GM12878 (cell line): Measurements from ENCODE around the gene PDE7B. TPM values are rescaled to one million over a fixed set of nuclear protein-coding genes. Genes with fewer than 3 reads are reported as not detected.

ENCODE experiments used
- ATAC-seq: fragments of 200-7000 bp; cut with Tn5 transposase; 3 replicates; pipeline ENCODE4 v1.9.1; 2020; ENCODE audit warnings: mild to moderate bottlenecking, moderate library complexity
- BruUV-seq: library from RNA; stranded (reverse); fragments of 400-500 nt; replicated peaks from 2 replicates; lab custom pipeline; 2021; lab: Mats Ljungman, UMichigan
- CTCF ChIA-PET: fragments of 300-600 bp; sonication (Branson Sonifier 250); formaldehyde crosslinking; extraction: SDS; loops from one replicate; lab custom pipeline; 2021; ENCODE audit warnings: inconsistent platforms; lab: Yijun Ruan, JAX
- POLR2A ChIA-PET: fragments of 350-600 bp; formaldehyde crosslinking; extraction: SDS; loops from one replicate; lab custom pipeline; 2021; ENCODE audit warnings: inconsistent platforms; lab: Charles Lee
- RAD21 ChIA-PET: fragments of 300-600 bp; sonication (Branson Sonifier 250); formaldehyde crosslinking; loops from one replicate; lab custom pipeline; 2023; ENCODE audit warnings: antibody characterized with exemption; ENCODE audit not compliant: unreplicated experiment; lab: Charles Lee
- SMC1A ChIA-PET: fragments of 300-600 bp; sonication (Branson Sonifier 250); formaldehyde crosslinking; loops from one replicate; lab custom pipeline; 2023; ENCODE audit not compliant: unreplicated experiment, uncharacterized antibody; lab: Charles Lee
- DNase-seq: peaks from one replicate; pipeline ENCODE4 v3.0.0-alpha.2; 2011; ENCODE audit warnings: low read depth, low spot score
- FAIRE-seq: peaks from 3 replicates; lab custom pipeline; 2011; peaks lifted over from hg19 to GRCh38; lab: Jason Lieb, UNC
- H2AFZ ChIP-seq: 2 replicates; pipeline ENCODE4 v1.6.0; 2011; ENCODE audit warnings: low read depth, low read length, control low read depth; ENCODE audit not compliant: control insufficient read depth
- H3K27ac ChIP-seq: 2 replicates; pipeline ENCODE4 v1.5.1; 2011; ENCODE audit warnings: control low read depth; ENCODE audit not compliant: control insufficient read depth, insufficient read depth
- H3K27me3 ChIP-seq, 2 experiments: replicated peaks in 1 of 2; 2 replicates each; pipeline versions ENCODE4 v1.6.0 to v1.6.1; 2011; ENCODE audit warnings: low read length in 1 of 2; ENCODE audit not compliant: control insufficient read depth in 2 of 2, insufficient read depth in 2 of 2
- H3K36me3 ChIP-seq, 2 experiments: 2 replicates each; pipeline ENCODE4 v1.5.1; 2011; ENCODE audit warnings: low read length in 1 of 2; ENCODE audit not compliant: control insufficient read depth in 2 of 2, insufficient read depth in 2 of 2
- H3K4me1 ChIP-seq: 2 replicates; pipeline ENCODE4 v1.6.1; 2011; ENCODE audit warnings: mild to moderate bottlenecking, low read length, moderate library complexity, mixed read lengths; ENCODE audit not compliant: control insufficient read depth, insufficient read depth
- H3K4me2 ChIP-seq: 2 replicates; pipeline ENCODE4 v1.6.0; 2011; ENCODE audit warnings: control low read depth; ENCODE audit not compliant: control insufficient read depth, insufficient read depth
- H3K4me3 ChIP-seq: fragments of 200-600 bp; sonication (generic); 2 replicates; pipeline ENCODE4 v1.5.1; 2016
- H3K79me2 ChIP-seq: 2 replicates; pipeline ENCODE4 v1.6.0; 2011; ENCODE audit warnings: low read length; ENCODE audit not compliant: control insufficient read depth, insufficient read depth
- H3K9ac ChIP-seq: 2 replicates; pipeline ENCODE4 v1.8.0; 2011; ENCODE audit warnings: low read length, control low read depth, mixed read lengths; ENCODE audit not compliant: control insufficient read depth, insufficient read depth
- H3K9me3 ChIP-seq: replicated peaks from 3 replicates; pipeline ENCODE4 v1.5.1; 2011; ENCODE audit warnings: mild to moderate bottlenecking, low read length; ENCODE audit not compliant: control insufficient read depth, insufficient read depth
- H4K20me1 ChIP-seq: 2 replicates; pipeline ENCODE4 v1.6.0; 2011; ENCODE audit not compliant: control insufficient read depth, insufficient read depth
- CBX3 ChIP-seq: fragments of 200-600 bp; sonication (generic); IDR thresholded peaks from 2 replicates; pipeline ENCODE4 v1.6.1; 2016; ENCODE audit warnings: low read depth, borderline replicate concordance
- CEBPB ChIP-seq, 2 experiments: fragments of 150-350 bp in 1 of 2; IDR thresholded peaks; 2 replicates each; pipeline ENCODE4 v1.6.1; 2012 to 2014; ENCODE audit warnings: low read depth in 2 of 2, low read length in 2 of 2, borderline replicate concordance in 1 of 2, inconsistent platforms in 1 of 2
- CHD2 ChIP-seq: IDR thresholded peaks from 2 replicates; pipeline ENCODE4 v1.6.1; 2011; ENCODE audit warnings: low read depth, low read length, improper control_type of control experiment, borderline replicate concordance
- HDGF ChIP-seq: fragments of 450-650 bp; IDR thresholded peaks from 2 replicates; pipeline ENCODE4 v1.6.1; 2016; ENCODE audit warnings: antibody characterized with exemption
- KDM1A ChIP-seq: fragments of 200-600 bp; sonication (generic); IDR thresholded peaks from 2 replicates; pipeline ENCODE4 v1.6.1; 2016; ENCODE audit warnings: borderline replicate concordance
- NR2F1 ChIP-seq: fragments of 450-650 bp; conservative IDR thresholded peaks from 2 replicates; pipeline ENCODE4 v1.6.1; 2017; ENCODE audit warnings: mild to moderate bottlenecking
- POU2F2 ChIP-seq: IDR thresholded peaks from 3 replicates; pipeline ENCODE4 v1.6.1; 2011; ENCODE audit warnings: low read depth, mild to moderate bottlenecking, low read length, borderline replicate concordance
- SPI1 ChIP-seq: IDR thresholded peaks from 2 replicates; pipeline ENCODE4 v1.6.1; 2011; ENCODE audit warnings: low read depth, mild to moderate bottlenecking, low read length, moderate library complexity, borderline replicate concordance; ENCODE audit not compliant: insufficient read depth
- STAT1 ChIP-seq: fragments of 450-650 bp; conservative IDR thresholded peaks from 2 replicates; pipeline ENCODE4 v1.6.1; 2014; ENCODE audit warnings: antibody characterized with exemption, mild to moderate bottlenecking
- ZNF24 ChIP-seq: fragments of 450-650 bp; IDR thresholded peaks from 2 replicates; pipeline ENCODE4 v1.6.1; 2017; ENCODE audit warnings: antibody characterized with exemption, mild to moderate bottlenecking
- ZNF384 ChIP-seq: IDR thresholded peaks from 2 replicates; pipeline ENCODE4 v1.6.1; 2012; ENCODE audit warnings: low read depth, mild to moderate bottlenecking, low read length, improper control_type of control experiment, borderline replicate concordance
- ZSCAN29 ChIP-seq: fragments of 450-650 bp; IDR thresholded peaks from 2 replicates; pipeline ENCODE4 v1.6.1; 2017; ENCODE audit warnings: mild to moderate bottlenecking, moderate library complexity
- WGBS: methylation state at CpG from one replicate; pipeline ENCODE4 v1.1.6; 2016; ENCODE audit warnings: low lambda C conversion rate; ENCODE audit not compliant: insufficient replicate concordance, insufficient coverage; ENCODE audit errors: missing lambda C conversion rate; 5-methylcytosine and 5-hydroxymethylcytosine counted together
- in situ Hi-C: fragments of 300-500 bp; cut with MboI; formaldehyde crosslinking; loops from 9 replicates; pipeline ENCODE4 v1.14.3; 2018; ENCODE audit warnings: mixed read lengths
- intact Hi-C: fragments of 100-400 bp; cut with micrococcal nuclease; formaldehyde crosslinking; loops from one replicate; pipeline ENCODE4 v1.14.2; 2022; ENCODE audit not compliant: unreplicated experiment
- polyA plus RNA-seq, 11 experiments: library from polyadenylated mRNA; depleted of rRNA in 4 of 11; unstranded in 6 of 11; stranded (reverse) in 5 of 11; fragments of >200 nt; fragmentation: Nextera tagmentation in 4 of 11; fragmentation: Illumina TruSeq in 1 of 11; extraction: Ambion mirVana in 4 of 11; extraction: Trizol in 1 of 11; gene quantifications; 1 replicate in 1 of 11; 2 replicates in 10 of 11; pipeline versions ENCODE4 v1.2.1 to v1.2.3, GENCODE V29; 2011 to 2016; ENCODE audit warnings: inconsistent platforms in 2 of 11, missing spikeins in 2 of 11, low read depth in 1 of 11
- total RNA-seq, 4 experiments: library from RNA; depleted of rRNA in 3 of 4; stranded (reverse); fragments of >200 nt in 3 of 4; fragmentation: Illumina TruSeq in 1 of 4; extraction: Trizol in 1 of 4; gene quantifications; 2 replicates each; pipeline versions ENCODE4 v1.2.1 to v1.2.3, GENCODE V29; 2013 to 2021
- TF ChIP-seq, protein P1 (sequence below): fragments of 450-650 bp; formaldehyde crosslinking; IDR thresholded peaks from 2 replicates; pipeline ENCODE4 v1.4.0; 2022; ENCODE audit warnings: mild to moderate bottlenecking, moderate library complexity
- TF ChIP-seq, protein P2 (sequence below): fragments of 450-650 bp; IDR thresholded peaks from 2 replicates; pipeline ENCODE4 v1.6.1; 2017; ENCODE audit warnings: borderline replicate concordance

Gene PDE7B
- total and polyA plus RNA-seq, 10 of the 15 experiments (the other 5 are each of a cell fraction or from before 2014, with no cell fraction given): not detected

- no TSS peak for BruUV-seq
- Histone ChIP-seq H3K4me1 (no peaks in the 10 kb centered on the region), H3K4me3 (no peak overlapping the region), H2AFZ (no peak overlapping the region), H3K36me3 (no peaks in the 10 kb centered on the region), H3K4me2 (no peak overlapping the region), H3K9ac (no peak overlapping the region), H3K27me3 (no peaks in the 10 kb centered on the region), H3K9me3 (no peaks in the 10 kb centered on the region), H3K27ac (no peak overlapping the region), H4K20me1 (no peaks in the 10 kb centered on the region), H3K79me2 (no peaks in the 10 kb centered on the region)
- FAIRE-seq: no peak
- no peak for DNase-seq
- RAD21 ChIA-PET: no interaction called here
- CTCF ChIA-PET: interaction anchor here (0.7 to 2.3 kb wide), 2 partner anchors 43 to 672 kb away, joined by 3 to 7 read pairs; no protein-coding TSS in a partner anchor
- TF ChIP-seq CBX3 (no peak), POU2F2 (no peak), CHD2 (no peak), ZNF384 (no peak), ZSCAN29 (no peak), CEBPB (IDR thresholded peaks at IDR 0.05; ENCODE audit: borderline replicate concordance in 1 of 2, low read depth in 2 of 2, low read length in 2 of 2) (no peak), KDM1A (no peak), HDGF (no peak), SPI1 (no peak), STAT1 (no peak), NR2F1 (no peak), ZNF24 (no peak)
- TF ChIP-seq, protein P1, sequence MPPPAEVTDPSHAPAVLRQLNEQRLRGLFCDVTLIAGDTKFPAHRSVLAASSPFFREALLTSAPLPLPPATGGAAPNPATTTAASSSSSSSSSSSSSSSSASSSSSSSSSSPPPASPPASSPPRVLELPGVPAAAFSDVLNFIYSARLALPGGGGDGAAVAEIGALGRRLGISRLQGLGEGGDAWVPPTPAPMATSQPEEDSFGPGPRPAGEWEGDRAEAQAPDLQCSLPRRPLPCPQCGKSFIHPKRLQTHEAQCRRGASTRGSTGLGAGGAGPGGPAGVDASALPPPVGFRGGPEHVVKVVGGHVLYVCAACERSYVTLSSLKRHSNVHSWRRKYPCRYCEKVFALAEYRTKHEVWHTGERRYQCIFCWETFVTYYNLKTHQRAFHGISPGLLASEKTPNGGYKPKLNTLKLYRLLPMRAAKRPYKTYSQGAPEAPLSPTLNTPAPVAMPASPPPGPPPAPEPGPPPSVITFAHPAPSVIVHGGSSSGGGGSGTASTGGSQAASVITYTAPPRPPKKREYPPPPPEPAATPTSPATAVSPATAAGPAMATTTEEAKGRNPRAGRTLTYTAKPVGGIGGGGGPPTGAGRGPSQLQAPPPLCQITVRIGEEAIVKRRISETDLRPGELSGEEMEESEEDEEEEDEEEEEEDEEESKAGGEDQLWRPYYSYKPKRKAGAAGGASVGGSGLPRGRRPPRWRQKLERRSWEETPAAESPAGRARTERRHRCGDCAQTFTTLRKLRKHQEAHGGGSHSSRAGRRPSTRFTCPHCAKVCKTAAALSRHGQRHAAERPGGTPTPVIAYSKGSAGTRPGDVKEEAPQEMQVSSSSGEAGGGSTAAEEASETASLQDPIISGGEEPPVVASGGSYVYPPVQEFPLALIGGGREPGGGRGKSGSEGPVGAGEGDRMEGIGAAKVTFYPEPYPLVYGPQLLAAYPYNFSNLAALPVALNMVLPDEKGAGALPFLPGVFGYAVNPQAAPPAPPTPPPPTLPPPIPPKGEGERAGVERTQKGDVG (CRISPR knock-in tag): no peak
- TF ChIP-seq, protein P2, sequence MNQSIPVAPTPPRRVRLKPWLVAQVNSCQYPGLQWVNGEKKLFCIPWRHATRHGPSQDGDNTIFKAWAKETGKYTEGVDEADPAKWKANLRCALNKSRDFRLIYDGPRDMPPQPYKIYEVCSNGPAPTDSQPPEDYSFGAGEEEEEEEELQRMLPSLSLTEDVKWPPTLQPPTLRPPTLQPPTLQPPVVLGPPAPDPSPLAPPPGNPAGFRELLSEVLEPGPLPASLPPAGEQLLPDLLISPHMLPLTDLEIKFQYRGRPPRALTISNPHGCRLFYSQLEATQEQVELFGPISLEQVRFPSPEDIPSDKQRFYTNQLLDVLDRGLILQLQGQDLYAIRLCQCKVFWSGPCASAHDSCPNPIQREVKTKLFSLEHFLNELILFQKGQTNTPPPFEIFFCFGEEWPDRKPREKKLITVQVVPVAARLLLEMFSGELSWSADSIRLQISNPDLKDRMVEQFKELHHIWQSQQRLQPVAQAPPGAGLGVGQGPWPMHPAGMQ: no peak
- intact Hi-C loops (no loop called here), in situ Hi-C loops (no loop called here)
- POLR2A ChIA-PET: no interaction called here
- ATAC-seq: no peak
- SMC1A ChIA-PET: interaction anchor here (0.6 to 1.5 kb wide), 5 partner anchors 13 to 108 kb away, joined by 3 to 4 read pairs (median 3); no protein-coding TSS in a partner anchor
- WGBS: 46% methylated on average over 6 of the region's 6 CpGs
These were observed 15.8 kb downstream of the PDE7B start for GRCh38 chr6:135867332-135867731.
